ENCODE measurements around the gene POLR2J2.
"Not testable (repeated sequence)": the region's sequence is repeated elsewhere in the genome, so short reads cannot be mapped to it uniquely, and the experiment has no call there.

DNA sequence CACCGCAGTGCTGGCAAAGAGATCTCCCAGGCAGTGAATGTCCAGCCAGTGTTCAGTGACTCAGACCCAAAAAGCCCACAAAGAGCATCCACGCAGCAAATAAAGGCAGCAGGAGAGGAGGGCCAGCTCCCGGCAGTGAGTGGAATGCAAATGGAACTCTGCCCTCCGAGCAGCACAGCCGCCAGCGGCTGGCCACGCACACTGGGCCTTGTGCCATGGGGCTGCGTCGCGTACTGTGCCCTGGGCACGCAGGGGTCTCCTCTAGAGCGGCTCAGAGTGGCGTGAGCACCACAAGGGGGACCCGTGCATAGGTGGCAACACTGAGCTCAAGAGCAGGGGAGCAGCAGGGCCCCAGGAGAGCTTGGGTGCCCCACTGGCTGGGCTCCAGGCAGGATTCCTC is 3.9 kb downstream of the POLR2J2 start:
- TF ChIP-seq, protein P1, sequence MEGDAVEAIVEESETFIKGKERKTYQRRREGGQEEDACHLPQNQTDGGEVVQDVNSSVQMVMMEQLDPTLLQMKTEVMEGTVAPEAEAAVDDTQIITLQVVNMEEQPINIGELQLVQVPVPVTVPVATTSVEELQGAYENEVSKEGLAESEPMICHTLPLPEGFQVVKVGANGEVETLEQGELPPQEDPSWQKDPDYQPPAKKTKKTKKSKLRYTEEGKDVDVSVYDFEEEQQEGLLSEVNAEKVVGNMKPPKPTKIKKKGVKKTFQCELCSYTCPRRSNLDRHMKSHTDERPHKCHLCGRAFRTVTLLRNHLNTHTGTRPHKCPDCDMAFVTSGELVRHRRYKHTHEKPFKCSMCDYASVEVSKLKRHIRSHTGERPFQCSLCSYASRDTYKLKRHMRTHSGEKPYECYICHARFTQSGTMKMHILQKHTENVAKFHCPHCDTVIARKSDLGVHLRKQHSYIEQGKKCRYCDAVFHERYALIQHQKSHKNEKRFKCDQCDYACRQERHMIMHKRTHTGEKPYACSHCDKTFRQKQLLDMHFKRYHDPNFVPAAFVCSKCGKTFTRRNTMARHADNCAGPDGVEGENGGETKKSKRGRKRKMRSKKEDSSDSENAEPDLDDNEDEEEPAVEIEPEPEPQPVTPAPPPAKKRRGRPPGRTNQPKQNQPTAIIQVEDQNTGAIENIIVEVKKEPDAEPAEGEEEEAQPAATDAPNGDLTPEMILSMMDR (IDR thresholded peaks at IDR 0.05 in 8 of 11, conservative IDR thresholded peaks at IDR 0.05 in 3 of 11): not testable (repeated sequence)
- not testable (repeated sequence) for TF ChIP-seq POLR2A, POLR2AphosphoS5 (IDR thresholded peaks at IDR 0.05)
